ENCODE data around the gene QSOX2. TPM values are rescaled to one million over a fixed set of nuclear protein-coding genes. Genes with fewer than 3 reads are reported as not detected.

The QSOX2 gene
- polyA plus RNA-seq, 4 donors: 1.4 to 11.0 (median 4.3) TPM

DNA sequence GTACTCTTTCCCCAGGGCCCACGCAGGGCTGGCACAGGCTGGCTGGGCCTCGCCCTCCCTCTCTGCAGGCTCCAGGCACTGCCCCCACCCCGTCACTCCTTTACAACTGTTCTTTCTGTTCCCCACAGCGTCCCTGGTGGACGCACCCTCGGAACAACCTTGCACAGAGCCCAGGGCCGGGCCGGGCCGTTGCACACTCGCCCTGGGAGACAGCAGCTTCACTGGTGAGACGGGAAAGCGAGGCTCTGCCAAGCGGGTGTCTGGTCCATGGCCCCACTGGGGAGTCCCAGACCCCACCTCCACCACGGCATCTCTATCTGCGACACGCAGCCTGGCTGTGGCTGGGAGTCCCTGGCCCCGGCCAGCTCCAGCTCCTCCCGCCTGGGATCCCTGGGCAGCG is 18.4 kb upstream of the QSOX2 start:
- no peaks in the 10 kb centered on the region for H3K36me3 ChIP-seq (ENCODE audit: control insufficient read depth in 3 of 3, insufficient read depth in 2 of 3, low read depth in 1 of 3, low read length in 3 of 3)
- H3K4me3 ChIP-seq (ENCODE audit: low read depth in 1 of 3, low read length in 3 of 3): no peak overlapping the region
- H3K4me1 ChIP-seq (ENCODE audit: control insufficient read depth in 3 of 3, insufficient read depth in 2 of 3, low read depth in 1 of 3, low read length in 2 of 3): peaks cover 0 to 9% (median 0%) of the 10 kb centered on the region in 3 donors
- peaks cover 0 to 15% (median 0%) of the 10 kb centered on the region in 3 donors for H3K27me3 ChIP-seq (ENCODE audit: control insufficient read depth in 3 of 3, insufficient read depth in 3 of 3, low read length in 3 of 3)
- no peaks in the 10 kb centered on the region for H3K9me3 ChIP-seq (ENCODE audit: control insufficient read depth in 2 of 2, insufficient read depth in 1 of 2, low read depth in 1 of 2, low read length in 1 of 2)
- DNase-seq (no peak), FAIRE-seq (no peak)
- 53 to 74% (median 56%) methylated on average over 19 of the region's 19 CpGs for WGBS, 3 donors
- H3K27ac ChIP-seq (ENCODE audit: low read depth in 1 of 3, low read length in 2 of 3): no peak overlapping the region

DNA sequence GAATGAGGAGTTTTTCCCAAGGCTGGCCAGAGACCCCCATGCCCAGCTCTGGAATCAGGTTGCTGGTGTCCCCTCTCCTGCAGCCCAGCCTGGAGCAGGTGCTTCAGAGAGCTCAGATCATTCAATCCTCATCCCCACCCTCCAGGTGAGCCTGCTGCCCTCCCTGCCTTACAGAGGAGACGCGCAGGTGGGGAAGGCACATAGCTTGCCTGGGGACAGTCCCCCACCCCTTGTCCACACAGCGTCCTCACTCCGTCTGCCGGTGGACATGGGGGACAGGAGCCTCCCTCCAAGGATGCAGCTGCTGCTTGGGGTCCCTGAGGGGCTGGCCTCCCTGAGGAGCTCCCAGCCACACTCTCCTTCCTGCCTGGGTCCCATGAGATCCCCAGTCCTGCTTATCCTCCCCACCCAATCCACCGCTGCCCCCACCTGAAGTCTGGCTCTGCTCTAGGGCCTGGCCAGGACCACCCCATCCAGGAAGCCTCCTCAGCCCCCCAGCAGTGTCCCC is 17.1 kb upstream of the QSOX2 start:
- H3K27ac ChIP-seq (ENCODE audit: low read depth in 1 of 3, low read length in 2 of 3): no peak overlapping the region
- DNase-seq: no peak
- H3K27me3 ChIP-seq (ENCODE audit: control insufficient read depth in 3 of 3, insufficient read depth in 3 of 3, low read length in 3 of 3): peaks cover 0 to 1% (median 0%) of the 10 kb centered on the region in 3 donors
- no peaks in the 10 kb centered on the region for H3K9me3 ChIP-seq (ENCODE audit: control insufficient read depth in 2 of 2, insufficient read depth in 1 of 2, low read depth in 1 of 2, low read length in 1 of 2)
- H3K4me1 ChIP-seq (ENCODE audit: control insufficient read depth in 3 of 3, insufficient read depth in 2 of 3, low read depth in 1 of 3, low read length in 2 of 3): peaks cover 0 to 4% (median 0%) of the 10 kb centered on the region in 3 donors
- WGBS, 3 donors: 85 to 94% (median 92%) methylated on average over 6 of the region's 6 CpGs
- no peaks in the 10 kb centered on the region for H3K36me3 ChIP-seq (ENCODE audit: control insufficient read depth in 3 of 3, insufficient read depth in 2 of 3, low read depth in 1 of 3, low read length in 3 of 3)
- no peak for FAIRE-seq
- H3K4me3 ChIP-seq (ENCODE audit: low read depth in 1 of 3, low read length in 3 of 3): no peak overlapping the region

DNA sequence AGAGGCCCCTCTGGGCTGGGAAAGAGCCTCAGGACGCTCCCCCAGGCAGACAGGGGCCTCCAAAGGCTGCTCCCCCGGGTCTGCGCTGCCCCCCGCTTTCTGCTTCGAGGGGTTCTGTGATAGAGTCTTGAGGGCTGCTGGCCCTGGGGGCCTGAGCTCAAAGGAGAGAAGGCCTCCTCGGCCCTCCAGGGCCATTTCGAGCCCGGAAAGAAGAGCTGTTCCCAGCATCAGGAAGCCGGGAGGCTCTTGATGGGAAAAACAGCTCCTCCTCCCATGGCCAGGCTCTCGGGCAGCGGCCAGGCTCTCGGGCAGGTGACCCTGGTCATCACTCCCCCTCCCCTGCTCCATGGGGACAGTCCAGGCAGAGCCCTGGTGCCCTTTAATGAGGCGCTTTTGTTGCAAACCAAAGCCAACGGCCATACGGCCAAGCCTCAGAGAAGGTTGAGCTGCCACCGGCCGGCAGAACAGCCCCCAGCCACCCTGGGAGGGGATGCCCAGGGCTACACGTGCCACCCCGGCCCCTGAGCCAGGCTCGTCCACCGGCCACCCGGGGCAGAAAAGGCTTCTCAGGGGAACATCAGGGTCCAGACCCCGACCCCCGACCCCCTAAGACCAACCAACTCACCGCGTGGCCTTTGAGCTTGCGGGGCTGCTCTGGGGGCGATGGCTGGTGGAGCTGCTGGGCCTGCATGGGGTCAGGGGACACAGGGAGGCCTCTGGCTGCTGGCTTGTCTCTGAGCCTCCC is 16.2 kb upstream of the QSOX2 start:
- 77 to 83% (median 80%) methylated on average over 28 of the region's 28 CpGs for WGBS, 3 donors
- Histone ChIP-seq H3K27ac (ENCODE audit: low read depth in 1 of 3, low read length in 2 of 3) (no peak overlapping the region), H3K4me3 (ENCODE audit: low read depth in 1 of 3, low read length in 3 of 3) (no peak overlapping the region), H3K36me3 (ENCODE audit: control insufficient read depth in 3 of 3, insufficient read depth in 2 of 3, low read depth in 1 of 3, low read length in 3 of 3) (no peaks in the 10 kb centered on the region), H3K27me3 (ENCODE audit: control insufficient read depth in 3 of 3, insufficient read depth in 3 of 3, low read length in 3 of 3) (no peaks in the 10 kb centered on the region), H3K9me3 (ENCODE audit: control insufficient read depth in 2 of 2, insufficient read depth in 1 of 2, low read depth in 1 of 2, low read length in 1 of 2) (no peaks in the 10 kb centered on the region), H3K4me1 (ENCODE audit: control insufficient read depth in 3 of 3, insufficient read depth in 2 of 3, low read depth in 1 of 3, low read length in 2 of 3) (no peaks in the 10 kb centered on the region)
- DNase-seq (no peak), FAIRE-seq (no peak)

DNA sequence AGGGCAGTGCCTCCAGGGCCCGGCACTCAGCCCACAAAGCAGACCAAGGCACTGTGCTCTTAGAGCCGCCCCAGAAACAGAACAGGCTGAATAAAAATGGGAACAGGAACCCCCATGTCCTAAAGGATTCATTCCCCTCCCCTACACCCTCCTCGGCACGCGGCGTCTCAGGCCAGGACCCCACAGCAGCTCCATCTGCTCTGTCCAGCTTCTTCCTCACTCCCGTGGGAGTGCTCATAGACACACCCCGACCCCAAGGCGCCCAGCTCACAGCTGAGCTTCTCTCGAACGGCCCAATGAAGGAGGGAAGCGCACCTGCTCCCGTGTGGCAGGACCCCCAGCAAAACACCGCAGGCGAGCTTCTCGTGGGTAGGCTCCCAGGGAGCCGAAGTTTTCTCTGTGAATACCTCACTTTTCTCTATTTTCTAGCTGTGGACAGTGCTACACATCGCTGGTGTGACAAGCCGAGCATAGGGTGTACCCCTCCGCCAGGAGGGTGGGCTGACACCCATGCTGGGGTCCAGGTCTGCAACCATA is 15.4 kb upstream of the QSOX2 start:
- FAIRE-seq: no peak
- WGBS, 3 donors: 80 to 81% (median 80%) methylated on average over 20 of the region's 20 CpGs

DNA sequence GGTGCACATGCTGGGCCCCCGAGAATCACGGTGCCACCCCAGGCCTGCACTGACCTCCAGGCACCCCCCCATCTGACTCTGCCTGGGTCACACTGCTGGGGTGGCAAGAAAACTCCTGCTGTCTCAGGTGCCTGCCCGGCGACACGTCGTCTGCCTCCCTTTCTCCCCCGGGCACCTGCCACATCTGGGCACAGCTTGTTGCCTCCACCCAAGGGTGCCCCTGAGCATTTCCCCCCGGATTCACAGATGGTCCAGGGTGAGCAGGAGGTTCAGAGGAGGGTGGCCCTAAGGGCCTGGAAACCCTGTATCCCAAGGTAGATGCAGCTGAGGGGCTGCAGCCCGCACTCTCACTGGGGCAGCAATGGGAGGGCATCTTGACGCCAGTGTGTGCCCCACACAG is 14.9 kb upstream of the QSOX2 start:
- 63 to 90% (median 82%) methylated on average over 10 of the region's 10 CpGs for WGBS, 3 donors
- FAIRE-seq: no peak
- H3K4me1 ChIP-seq (ENCODE audit: control insufficient read depth in 3 of 3, insufficient read depth in 2 of 3, low read depth in 1 of 3, low read length in 2 of 3): no peaks in the 10 kb centered on the region

More for the DNA sequence above, 15.4 kb upstream of the QSOX2 start:
- no peak for DNase-seq
- Histone ChIP-seq H3K4me1 (ENCODE audit: control insufficient read depth in 3 of 3, insufficient read depth in 2 of 3, low read depth in 1 of 3, low read length in 2 of 3) (no peaks in the 10 kb centered on the region), H3K4me3 (ENCODE audit: low read depth in 1 of 3, low read length in 3 of 3) (no peak overlapping the region), H3K9me3 (ENCODE audit: control insufficient read depth in 2 of 2, insufficient read depth in 1 of 2, low read depth in 1 of 2, low read length in 1 of 2) (no peaks in the 10 kb centered on the region), H3K27me3 (ENCODE audit: control insufficient read depth in 3 of 3, insufficient read depth in 3 of 3, low read length in 3 of 3) (peaks cover 0 to 4% (median 0%) of the 10 kb centered on the region in 3 donors), H3K36me3 (ENCODE audit: control insufficient read depth in 3 of 3, insufficient read depth in 2 of 3, low read depth in 1 of 3, low read length in 3 of 3) (no peaks in the 10 kb centered on the region), H3K27ac (ENCODE audit: low read depth in 1 of 3, low read length in 2 of 3) (no peak overlapping the region)

DNA sequence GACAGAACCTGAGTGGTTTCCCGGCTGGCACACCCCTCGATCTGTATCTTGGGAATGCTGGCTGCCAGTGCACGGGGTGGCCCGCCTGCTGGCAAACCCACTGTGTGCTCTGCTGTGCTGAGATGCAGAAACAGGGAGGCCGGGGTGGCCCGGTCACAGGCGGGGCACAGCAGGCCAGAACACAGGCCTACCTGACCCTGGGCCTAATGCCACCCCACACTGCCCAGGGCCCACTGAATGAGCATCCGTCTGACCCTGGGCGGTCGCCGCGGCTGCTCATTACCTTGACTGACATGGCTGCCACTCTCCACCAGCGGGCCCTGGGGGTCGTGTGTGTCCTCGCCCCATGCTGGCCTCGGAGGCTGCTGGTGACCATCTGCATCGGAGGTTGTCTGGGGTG is 14.2 kb upstream of the QSOX2 start:
- no peak for DNase-seq
- Histone ChIP-seq H3K27me3 (ENCODE audit: control insufficient read depth in 3 of 3, insufficient read depth in 3 of 3, low read length in 3 of 3) (peaks cover 0 to 11% (median 0%) of the 10 kb centered on the region in 3 donors), H3K4me1 (ENCODE audit: control insufficient read depth in 3 of 3, insufficient read depth in 2 of 3, low read depth in 1 of 3, low read length in 2 of 3) (no peaks in the 10 kb centered on the region), H3K36me3 (ENCODE audit: control insufficient read depth in 3 of 3, insufficient read depth in 2 of 3, low read depth in 1 of 3, low read length in 3 of 3) (no peaks in the 10 kb centered on the region), H3K27ac (ENCODE audit: low read depth in 1 of 3, low read length in 2 of 3) (no peak overlapping the region), H3K9me3 (ENCODE audit: control insufficient read depth in 2 of 2, insufficient read depth in 1 of 2, low read depth in 1 of 2, low read length in 1 of 2) (no peaks in the 10 kb centered on the region), H3K4me3 (ENCODE audit: low read depth in 1 of 3, low read length in 3 of 3) (no peak overlapping the region)
- WGBS, 3 donors: 80 to 89% (median 88%) methylated on average over 11 to 17 of the region's 17 CpGs
- FAIRE-seq: no peak

More for the DNA sequence above, 14.9 kb upstream of the QSOX2 start:
- H3K9me3 ChIP-seq (ENCODE audit: control insufficient read depth in 2 of 2, insufficient read depth in 1 of 2, low read depth in 1 of 2, low read length in 1 of 2): no peaks in the 10 kb centered on the region
- H3K27me3 ChIP-seq (ENCODE audit: control insufficient read depth in 3 of 3, insufficient read depth in 3 of 3, low read length in 3 of 3): peaks cover 0 to 7% (median 0%) of the 10 kb centered on the region in 3 donors
- no peak overlapping the region for H3K27ac ChIP-seq (ENCODE audit: low read depth in 1 of 3, low read length in 2 of 3)
- no peak overlapping the region for H3K4me3 ChIP-seq (ENCODE audit: low read depth in 1 of 3, low read length in 3 of 3)
- no peaks in the 10 kb centered on the region for H3K36me3 ChIP-seq (ENCODE audit: control insufficient read depth in 3 of 3, insufficient read depth in 2 of 3, low read depth in 1 of 3, low read length in 3 of 3)
- DNase-seq: no peak

DNA sequence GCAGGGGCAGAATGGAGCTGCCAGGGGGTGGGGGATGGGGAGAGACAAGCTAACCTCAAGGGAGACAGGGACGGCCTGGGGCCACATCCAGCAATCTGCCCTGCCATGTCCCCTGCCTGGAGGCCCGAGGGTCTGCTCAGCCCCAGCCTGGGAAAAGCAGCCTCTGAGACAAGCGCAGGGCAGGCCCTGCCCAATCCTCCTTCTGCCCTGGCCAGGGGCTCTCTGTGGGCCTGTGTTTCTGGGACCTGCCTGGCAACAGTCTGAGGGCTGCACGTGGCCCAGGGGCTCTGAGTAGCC is 13.9 kb upstream of the QSOX2 start:
- peaks cover 0 to 11% (median 0%) of the 10 kb centered on the region in 3 donors for H3K27me3 ChIP-seq (ENCODE audit: control insufficient read depth in 3 of 3, insufficient read depth in 3 of 3, low read length in 3 of 3)
- H3K4me3 ChIP-seq (ENCODE audit: low read depth in 1 of 3, low read length in 3 of 3): no peak overlapping the region
- no peak overlapping the region for H3K27ac ChIP-seq (ENCODE audit: low read depth in 1 of 3, low read length in 2 of 3)
- WGBS, 3 donors: 56 to 70% (median 63%) methylated on average over 2 to 4 of the region's 4 CpGs
- H3K36me3 ChIP-seq (ENCODE audit: control insufficient read depth in 3 of 3, insufficient read depth in 2 of 3, low read depth in 1 of 3, low read length in 3 of 3): no peaks in the 10 kb centered on the region
- H3K4me1 ChIP-seq (ENCODE audit: control insufficient read depth in 3 of 3, insufficient read depth in 2 of 3, low read depth in 1 of 3, low read length in 2 of 3): no peaks in the 10 kb centered on the region
- no peak for DNase-seq
- FAIRE-seq: no peak
- H3K9me3 ChIP-seq (ENCODE audit: control insufficient read depth in 2 of 2, insufficient read depth in 1 of 2, low read depth in 1 of 2, low read length in 1 of 2): no peaks in the 10 kb centered on the region

DNA sequence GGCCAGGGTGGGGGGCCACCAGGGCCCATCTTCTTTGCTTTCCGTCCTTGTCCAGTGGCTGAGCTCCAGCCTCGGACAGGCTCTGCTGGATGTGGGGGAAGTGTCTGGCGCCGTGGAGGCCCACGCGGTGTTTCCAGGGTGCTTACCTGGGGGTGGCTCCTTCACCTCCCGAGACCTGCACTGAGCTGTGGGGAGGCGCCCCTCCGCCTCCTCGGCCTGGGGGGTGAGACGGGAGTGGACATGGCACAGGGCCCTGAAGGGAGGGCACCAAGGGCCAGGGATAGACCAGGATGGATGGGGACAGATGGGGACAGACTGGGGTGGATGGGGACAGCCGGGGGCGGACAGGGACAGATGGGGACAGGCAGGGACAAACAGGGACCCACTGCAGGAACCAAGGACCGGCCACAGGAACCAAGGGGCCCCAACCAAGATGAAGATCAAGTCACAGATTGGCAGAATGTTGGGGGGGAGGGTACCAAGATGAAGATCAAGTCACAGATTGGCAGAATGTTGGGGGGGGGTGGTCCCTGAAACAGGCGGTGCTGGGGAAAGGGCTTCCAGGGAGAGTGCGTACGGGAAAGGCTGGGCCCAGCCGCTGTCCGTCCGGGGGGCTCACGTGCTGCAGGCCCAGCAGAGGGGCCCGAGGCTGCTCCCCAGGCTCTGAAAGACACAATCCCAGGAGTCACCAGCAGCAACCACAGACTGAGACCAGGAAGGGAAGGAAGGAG is 13.3 kb upstream of the QSOX2 start:
- 74 to 79% (median 77%) methylated on average over 20 to 22 of the region's 22 CpGs for WGBS, 3 donors
- Histone ChIP-seq H3K36me3 (ENCODE audit: control insufficient read depth in 3 of 3, insufficient read depth in 2 of 3, low read depth in 1 of 3, low read length in 3 of 3) (no peaks in the 10 kb centered on the region), H3K27me3 (ENCODE audit: control insufficient read depth in 3 of 3, insufficient read depth in 3 of 3, low read length in 3 of 3) (peaks cover 0 to 11% (median 0%) of the 10 kb centered on the region in 3 donors)

More for the DNA sequence above, 13.3 kb upstream of the QSOX2 start:
- no peak overlapping the region for H3K4me3 ChIP-seq (ENCODE audit: low read depth in 1 of 3, low read length in 3 of 3)
- no peaks in the 10 kb centered on the region for H3K9me3 ChIP-seq (ENCODE audit: control insufficient read depth in 2 of 2, insufficient read depth in 1 of 2, low read depth in 1 of 2, low read length in 1 of 2)
- H3K4me1 ChIP-seq (ENCODE audit: control insufficient read depth in 3 of 3, insufficient read depth in 2 of 3, low read depth in 1 of 3, low read length in 2 of 3): no peaks in the 10 kb centered on the region
- FAIRE-seq (no peak), DNase-seq (no peak)
- H3K27ac ChIP-seq (ENCODE audit: low read depth in 1 of 3, low read length in 2 of 3): no peak overlapping the region

All from small intestine (tissue), 7 donors.